ENCODE measurements around the gene YTHDF1.

YTHDF1 gene

DNA sequence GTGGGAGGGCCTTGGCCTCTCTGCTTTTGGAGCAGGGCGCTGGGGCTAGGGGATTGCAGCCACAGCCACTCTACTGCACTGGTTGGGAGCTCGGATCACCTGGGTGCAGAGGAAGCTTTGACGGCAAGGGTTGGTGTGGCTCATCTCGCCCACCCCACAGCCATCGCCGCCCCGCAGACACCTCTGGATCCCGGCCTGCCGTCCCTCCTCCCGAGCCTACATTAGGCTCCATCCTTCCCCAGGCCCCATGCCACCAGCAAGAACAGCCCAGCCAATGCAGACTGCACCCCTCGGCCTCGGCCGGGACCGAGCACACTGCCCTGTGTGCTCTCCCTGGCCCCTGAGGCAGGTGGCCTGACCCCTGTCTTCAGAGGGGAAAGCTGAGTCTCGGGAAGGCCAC is 44.6 kb upstream of the YTHDF1 start:
- H3K9ac ChIP-seq (ENCODE audit: low read length), result no peak overlapping the region
- 0 out of 2 replicates have a peak, but pooled peaks cover 4% of the 10 kb centered on the region for H3K27me3 ChIP-seq (ENCODE audit: insufficient read depth, low read length)
- H3K4me1 ChIP-seq (ENCODE audit: insufficient read depth, low read length, severe bottlenecking), result no peaks in the 10 kb centered on the region
- H2AFZ ChIP-seq (ENCODE audit: low read length), result no peak overlapping the region
- no peaks in the 10 kb centered on the region for H3K9me3 ChIP-seq (ENCODE audit: low read length)
- H3K79me2 ChIP-seq (ENCODE audit: insufficient read depth, low read length), result no peaks in the 10 kb centered on the region
- H3K4me2 ChIP-seq (ENCODE audit: low read length), result no peak overlapping the region
- H3K36me3 ChIP-seq (ENCODE audit: insufficient read depth, low read length), result no peaks in the 10 kb centered on the region
- H3K9me2 ChIP-seq (ENCODE audit: low read depth, low read length), result no peaks in the 10 kb centered on the region
- no peak overlapping the region for H3K27ac ChIP-seq (ENCODE audit: low read depth, low read length, poor library complexity, severe bottlenecking)
- H3F3A ChIP-seq (ENCODE audit: insufficient read depth, low read length), result no peaks in the 10 kb centered on the region
- no peak for TF ChIP-seq EZH2 (IDR thresholded peaks at IDR 0.05; ENCODE audit: borderline replicate concordance, low read length)
- TF ChIP-seq CTCF (IDR thresholded peaks at IDR 0.05; ENCODE audit: low read length), result no peak
- H4K20me1 ChIP-seq (ENCODE audit: insufficient read depth, low read length), result no peaks in the 10 kb centered on the region
- H3K4me3 ChIP-seq (ENCODE audit: low read depth, low read length, poor library complexity, severe bottlenecking), result no peak overlapping the region

- Histone ChIP-seq H3K27ac (ENCODE audit: low read depth, low read length, poor library complexity, severe bottlenecking) (no peak overlapping the region), H4K20me1 (ENCODE audit: insufficient read depth, low read length) (no peaks in the 10 kb centered on the region), H3K9me3 (ENCODE audit: low read length) (no peaks in the 10 kb centered on the region), H3K4me3 (ENCODE audit: low read depth, low read length, poor library complexity, severe bottlenecking) (no peak overlapping the region), H3K4me2 (ENCODE audit: low read length) (no peak overlapping the region), H3K36me3 (ENCODE audit: insufficient read depth, low read length) (no peaks in the 10 kb centered on the region), H3K27me3 (ENCODE audit: insufficient read depth, low read length) (0 out of 2 replicates have a peak, but pooled peaks cover 4% of the 10 kb centered on the region), H3K79me2 (ENCODE audit: insufficient read depth, low read length) (no peaks in the 10 kb centered on the region), H3K9ac (ENCODE audit: low read length) (no peak overlapping the region), H2AFZ (ENCODE audit: low read length) (no peak overlapping the region), H3K4me1 (ENCODE audit: insufficient read depth, low read length, severe bottlenecking) (no peaks in the 10 kb centered on the region), H3K9me2 (ENCODE audit: low read depth, low read length) (no peaks in the 10 kb centered on the region), H3F3A (ENCODE audit: insufficient read depth, low read length) (no peaks in the 10 kb centered on the region)
- TF ChIP-seq EZH2 (IDR thresholded peaks at IDR 0.05; ENCODE audit: borderline replicate concordance, low read length), result no peak
- TF ChIP-seq CTCF (IDR thresholded peaks at IDR 0.05; ENCODE audit: low read length), result no peak
These were observed 44.0 kb upstream of the YTHDF1 start for GRCh38 chr20:63259734-63260460.

DNA sequence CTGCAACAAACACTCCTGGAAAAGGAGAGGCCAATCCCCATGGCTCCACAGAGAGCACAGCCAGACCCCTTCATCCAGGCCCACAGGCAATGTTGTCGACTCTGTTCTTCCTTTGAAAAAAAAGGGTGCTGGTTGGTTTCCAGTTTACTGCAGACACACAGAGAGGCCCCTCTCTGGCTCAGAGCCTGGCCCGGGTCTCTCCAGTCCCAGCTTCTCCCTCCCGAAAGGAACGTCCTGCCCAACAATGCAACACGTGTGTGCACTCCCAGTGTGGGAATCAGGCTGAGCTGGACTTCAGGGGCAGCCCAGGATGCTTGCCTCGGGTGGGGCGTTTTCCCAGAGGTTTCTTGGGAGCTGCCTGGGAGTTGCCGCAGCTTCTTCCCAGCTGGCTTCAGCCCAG is 42.9 kb upstream of the YTHDF1 start:
- Histone ChIP-seq H3K36me3 (ENCODE audit: insufficient read depth, low read length) (no peaks in the 10 kb centered on the region), H3K79me2 (ENCODE audit: insufficient read depth, low read length) (no peaks in the 10 kb centered on the region), H2AFZ (ENCODE audit: low read length) (no peak overlapping the region), H3K4me2 (ENCODE audit: low read length) (no peak overlapping the region), H3K9me2 (ENCODE audit: low read depth, low read length) (no peaks in the 10 kb centered on the region), H3K4me1 (ENCODE audit: insufficient read depth, low read length, severe bottlenecking) (no peaks in the 10 kb centered on the region), H3K27me3 (ENCODE audit: insufficient read depth, low read length) (0 out of 2 replicates have a peak, but pooled peaks cover 4% of the 10 kb centered on the region), H4K20me1 (ENCODE audit: insufficient read depth, low read length) (no peaks in the 10 kb centered on the region), H3K4me3 (ENCODE audit: low read depth, low read length, poor library complexity, severe bottlenecking) (no peak overlapping the region), H3K9ac (ENCODE audit: low read length) (no peak overlapping the region), H3F3A (ENCODE audit: insufficient read depth, low read length) (no peaks in the 10 kb centered on the region), H3K27ac (ENCODE audit: low read depth, low read length, poor library complexity, severe bottlenecking) (no peak overlapping the region), H3K9me3 (ENCODE audit: low read length) (no peaks in the 10 kb centered on the region)
- TF ChIP-seq EZH2 (IDR thresholded peaks at IDR 0.05; ENCODE audit: borderline replicate concordance, low read length), result no peak
- no peak for TF ChIP-seq CTCF (IDR thresholded peaks at IDR 0.05; ENCODE audit: low read length)
